Calu3 (cell line): ENCODE measurements around the gene WDFY4. TPM values are rescaled to one million over a fixed set of nuclear protein-coding genes. Genes with fewer than 3 reads are reported as not detected.

Experiments used
- BruUV-seq: library from RNA; stranded (reverse); fragments of 400-500 nt; replicated peaks from 2 replicates; lab custom pipeline; 2021; lab: Mats Ljungman, UMichigan
- CTCF ChIA-PET: fragments of 300-600 bp; sonication (Branson Sonifier 250); formaldehyde crosslinking; loops from one replicate; lab custom pipeline; 2022; ENCODE audit warnings: antibody characterized with exemption; lab: Charles Lee
- DNase-seq: peaks from one replicate; pipeline ENCODE4 v3.0.0; 2022
- H3K27ac Mint-ChIP-seq: one replicate; pipeline ENCODE4 v1.8.0; 2022; ENCODE audit warnings: mixed read lengths; ENCODE audit not compliant: unreplicated experiment
- H3K27me3 Mint-ChIP-seq: one replicate; pipeline ENCODE4 v1.8.0; 2022; ENCODE audit warnings: mixed read lengths; ENCODE audit not compliant: unreplicated experiment
- H3K36me3 Mint-ChIP-seq: one replicate; pipeline ENCODE4 v1.8.0; 2022; ENCODE audit warnings: mild to moderate bottlenecking, moderate library complexity, mixed read lengths; ENCODE audit not compliant: insufficient read depth, unreplicated experiment
- H3K4me1 Mint-ChIP-seq: one replicate; pipeline ENCODE4 v1.8.0; 2022; ENCODE audit warnings: mild to moderate bottlenecking, low read depth, mixed read lengths; ENCODE audit not compliant: unreplicated experiment
- H3K4me3 Mint-ChIP-seq: one replicate; pipeline ENCODE4 v1.8.0; 2022; ENCODE audit warnings: mild to moderate bottlenecking, low read depth, moderate library complexity, mixed read lengths; ENCODE audit not compliant: unreplicated experiment
- H3K9me3 Mint-ChIP-seq: one replicate; pipeline ENCODE4 v1.8.0; 2022; ENCODE audit warnings: low read depth, mixed read lengths; ENCODE audit not compliant: unreplicated experiment
- intact Hi-C: fragments of 100-400 bp; cut with micrococcal nuclease; formaldehyde crosslinking; loops from one replicate; pipeline ENCODE4 v1.10.0; 2022; ENCODE audit not compliant: unreplicated experiment
- total RNA-seq: library from RNA; stranded (reverse); gene quantifications from 2 replicates; pipeline ENCODE4 v1.2.3, GENCODE V29; 2022
- TF ChIP-seq, protein P1 (sequence below): fragments of 200-600 bp; IDR thresholded peaks from one replicate; pipeline ENCODE4 v1.8.0; 2022; ENCODE audit warnings: antibody characterized with exemption; ENCODE audit not compliant: unreplicated experiment

WDFY4 gene
- total RNA-seq, 1 experiment from 2014 or later, result not detected

- Mint-ChIP-seq H3K27me3 (peaks cover 59% of the 10 kb centered on the region), H3K4me1 (no peaks in the 10 kb centered on the region), H3K9me3 (no peaks in the 10 kb centered on the region), H3K4me3 (no peak overlapping the region), H3K36me3 (no peaks in the 10 kb centered on the region), H3K27ac (no peak overlapping the region)
- TF ChIP-seq, protein P1, sequence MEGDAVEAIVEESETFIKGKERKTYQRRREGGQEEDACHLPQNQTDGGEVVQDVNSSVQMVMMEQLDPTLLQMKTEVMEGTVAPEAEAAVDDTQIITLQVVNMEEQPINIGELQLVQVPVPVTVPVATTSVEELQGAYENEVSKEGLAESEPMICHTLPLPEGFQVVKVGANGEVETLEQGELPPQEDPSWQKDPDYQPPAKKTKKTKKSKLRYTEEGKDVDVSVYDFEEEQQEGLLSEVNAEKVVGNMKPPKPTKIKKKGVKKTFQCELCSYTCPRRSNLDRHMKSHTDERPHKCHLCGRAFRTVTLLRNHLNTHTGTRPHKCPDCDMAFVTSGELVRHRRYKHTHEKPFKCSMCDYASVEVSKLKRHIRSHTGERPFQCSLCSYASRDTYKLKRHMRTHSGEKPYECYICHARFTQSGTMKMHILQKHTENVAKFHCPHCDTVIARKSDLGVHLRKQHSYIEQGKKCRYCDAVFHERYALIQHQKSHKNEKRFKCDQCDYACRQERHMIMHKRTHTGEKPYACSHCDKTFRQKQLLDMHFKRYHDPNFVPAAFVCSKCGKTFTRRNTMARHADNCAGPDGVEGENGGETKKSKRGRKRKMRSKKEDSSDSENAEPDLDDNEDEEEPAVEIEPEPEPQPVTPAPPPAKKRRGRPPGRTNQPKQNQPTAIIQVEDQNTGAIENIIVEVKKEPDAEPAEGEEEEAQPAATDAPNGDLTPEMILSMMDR, result no peak
- no TSS peak for BruUV-seq
- intact Hi-C loops, result loop anchor here (5.0 kb wide), 1 partner anchor 530 kb away; no protein-coding TSS in a partner anchor
- DNase-seq, result no peak
- CTCF ChIA-PET, result no interaction called here
Observed at GRCh38 chr10:48982584-48982983, 297.9 kb downstream of the WDFY4 start.

- Mint-ChIP-seq H3K27ac (no peak overlapping the region), H3K36me3 (no peaks in the 10 kb centered on the region), H3K27me3 (peaks cover 59% of the 10 kb centered on the region), H3K4me1 (no peaks in the 10 kb centered on the region), H3K9me3 (no peaks in the 10 kb centered on the region), H3K4me3 (no peak overlapping the region)
- TF ChIP-seq, protein P1, result no peak
- CTCF ChIA-PET, result no interaction called here
- intact Hi-C loops, result loop anchor here (5.0 kb wide), 1 partner anchor 529 kb away; no protein-coding TSS in a partner anchor
- no TSS peak for BruUV-seq
- DNase-seq, result no peak
Observed at GRCh38 chr10:48983648-48984351, 299.1 kb downstream of the WDFY4 start.

- no TSS peak for BruUV-seq
- H3K4me1 Mint-ChIP-seq, result no peaks in the 10 kb centered on the region
- H3K27ac Mint-ChIP-seq, result no peak overlapping the region
- no peak for DNase-seq
- H3K9me3 Mint-ChIP-seq, result no peaks in the 10 kb centered on the region
- intact Hi-C loops, result no loop called here
- no peaks in the 10 kb centered on the region for H3K36me3 Mint-ChIP-seq
- CTCF ChIA-PET, result no interaction called here
- no peak overlapping the region for H3K4me3 Mint-ChIP-seq
- H3K27me3 Mint-ChIP-seq, result peaks cover 62% of the 10 kb centered on the region
- TF ChIP-seq, protein P1, result no peak
Observed at GRCh38 chr10:48985621-48986158, 301.0 kb downstream of the WDFY4 start.

DNA sequence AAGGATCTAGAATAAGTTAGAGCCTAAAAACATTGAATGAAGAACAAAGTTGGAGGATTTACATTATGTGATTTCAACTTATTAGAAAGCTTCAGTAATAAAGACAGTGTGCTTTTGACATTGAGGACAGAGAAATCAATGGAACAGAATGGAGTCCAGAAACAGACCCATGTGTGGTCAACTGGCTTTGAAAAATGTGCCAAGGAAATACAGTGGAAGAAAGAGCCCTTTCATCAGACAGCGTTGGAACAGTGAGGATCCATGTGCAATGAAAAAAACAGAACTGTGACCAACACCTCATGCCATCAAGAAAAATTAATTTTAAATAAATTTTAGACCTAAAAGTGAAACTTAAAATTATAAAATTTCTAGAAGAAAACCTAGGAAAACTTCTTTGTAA, 305.6 kb downstream of the WDFY4 start:
- H3K4me1 Mint-ChIP-seq, result no peaks in the 10 kb centered on the region
- intact Hi-C loops, result no loop called here
- TF ChIP-seq, protein P1, result no peak
- no peaks in the 10 kb centered on the region for H3K9me3 Mint-ChIP-seq
- H3K4me3 Mint-ChIP-seq, result no peak overlapping the region
- no peak for DNase-seq
- CTCF ChIA-PET, result no interaction called here
- no peak overlapping the region for H3K27ac Mint-ChIP-seq
- no TSS peak for BruUV-seq
- peaks cover 38% of the 10 kb centered on the region for H3K27me3 Mint-ChIP-seq
- H3K36me3 Mint-ChIP-seq, result no peaks in the 10 kb centered on the region
